ENCODE measurements around the gene ASB8. TPM values are rescaled to one million over a fixed set of nuclear protein-coding genes. Genes with fewer than 3 reads are reported as not detected.

The ASB8 gene
- total RNA-seq, 4 donors from 2014 or later: 32.1 to 40.9 (median 36.2) TPM

DNA sequence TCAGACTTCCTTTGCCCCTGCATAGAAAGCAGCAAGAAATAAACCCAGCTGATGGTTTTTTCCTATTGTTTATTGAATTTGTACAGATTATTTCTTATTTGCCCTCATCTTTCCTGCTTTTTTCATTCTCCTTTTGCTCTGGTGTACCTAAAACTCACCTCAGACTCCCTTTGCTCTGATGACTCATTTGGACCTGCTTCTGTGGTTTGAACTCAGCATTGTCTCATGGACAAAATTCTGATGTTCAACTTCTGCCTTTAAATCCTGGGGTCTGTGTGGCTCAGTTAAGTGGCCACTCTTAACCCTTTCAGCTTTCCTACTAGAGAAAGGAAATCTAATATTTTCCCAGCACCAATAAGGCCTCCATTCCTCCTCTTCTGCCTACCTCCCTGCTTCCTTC lies 47.9 kb downstream of the ASB8 start:
- TF ChIP-seq POLR2A (IDR thresholded peaks at IDR 0.05; ENCODE audit: low read depth) (no peak), EP300 (IDR thresholded peaks at IDR 0.05) (no peak), POLR2AphosphoS5 (IDR thresholded peaks at IDR 0.05) (no peak)
- TF ChIP-seq, protein P1, sequence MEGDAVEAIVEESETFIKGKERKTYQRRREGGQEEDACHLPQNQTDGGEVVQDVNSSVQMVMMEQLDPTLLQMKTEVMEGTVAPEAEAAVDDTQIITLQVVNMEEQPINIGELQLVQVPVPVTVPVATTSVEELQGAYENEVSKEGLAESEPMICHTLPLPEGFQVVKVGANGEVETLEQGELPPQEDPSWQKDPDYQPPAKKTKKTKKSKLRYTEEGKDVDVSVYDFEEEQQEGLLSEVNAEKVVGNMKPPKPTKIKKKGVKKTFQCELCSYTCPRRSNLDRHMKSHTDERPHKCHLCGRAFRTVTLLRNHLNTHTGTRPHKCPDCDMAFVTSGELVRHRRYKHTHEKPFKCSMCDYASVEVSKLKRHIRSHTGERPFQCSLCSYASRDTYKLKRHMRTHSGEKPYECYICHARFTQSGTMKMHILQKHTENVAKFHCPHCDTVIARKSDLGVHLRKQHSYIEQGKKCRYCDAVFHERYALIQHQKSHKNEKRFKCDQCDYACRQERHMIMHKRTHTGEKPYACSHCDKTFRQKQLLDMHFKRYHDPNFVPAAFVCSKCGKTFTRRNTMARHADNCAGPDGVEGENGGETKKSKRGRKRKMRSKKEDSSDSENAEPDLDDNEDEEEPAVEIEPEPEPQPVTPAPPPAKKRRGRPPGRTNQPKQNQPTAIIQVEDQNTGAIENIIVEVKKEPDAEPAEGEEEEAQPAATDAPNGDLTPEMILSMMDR (IDR thresholded peaks at IDR 0.05): no peak
- H3K4me3 ChIP-seq: no peak overlapping the region
- H3K27me3 ChIP-seq: no peaks in the 10 kb centered on the region
- no peaks in the 10 kb centered on the region for H3K36me3 ChIP-seq
- no peak for DNase-seq (ENCODE audit: extremely low spot score)
- H3K4me1 ChIP-seq: peaks cover 15 to 17% (median 16%) of the 10 kb centered on the region in 4 donors
- H3K27ac ChIP-seq (replicated peaks in 1 of 4): no peak overlapping the region
- no peaks in the 10 kb centered on the region for H3K9me3 ChIP-seq
- intact Hi-C loops (cut with DNase I): loop anchor here (5.0 kb wide), 1 partner anchor 48 kb away; the partner anchor contains the start of gene ASB8

DNA sequence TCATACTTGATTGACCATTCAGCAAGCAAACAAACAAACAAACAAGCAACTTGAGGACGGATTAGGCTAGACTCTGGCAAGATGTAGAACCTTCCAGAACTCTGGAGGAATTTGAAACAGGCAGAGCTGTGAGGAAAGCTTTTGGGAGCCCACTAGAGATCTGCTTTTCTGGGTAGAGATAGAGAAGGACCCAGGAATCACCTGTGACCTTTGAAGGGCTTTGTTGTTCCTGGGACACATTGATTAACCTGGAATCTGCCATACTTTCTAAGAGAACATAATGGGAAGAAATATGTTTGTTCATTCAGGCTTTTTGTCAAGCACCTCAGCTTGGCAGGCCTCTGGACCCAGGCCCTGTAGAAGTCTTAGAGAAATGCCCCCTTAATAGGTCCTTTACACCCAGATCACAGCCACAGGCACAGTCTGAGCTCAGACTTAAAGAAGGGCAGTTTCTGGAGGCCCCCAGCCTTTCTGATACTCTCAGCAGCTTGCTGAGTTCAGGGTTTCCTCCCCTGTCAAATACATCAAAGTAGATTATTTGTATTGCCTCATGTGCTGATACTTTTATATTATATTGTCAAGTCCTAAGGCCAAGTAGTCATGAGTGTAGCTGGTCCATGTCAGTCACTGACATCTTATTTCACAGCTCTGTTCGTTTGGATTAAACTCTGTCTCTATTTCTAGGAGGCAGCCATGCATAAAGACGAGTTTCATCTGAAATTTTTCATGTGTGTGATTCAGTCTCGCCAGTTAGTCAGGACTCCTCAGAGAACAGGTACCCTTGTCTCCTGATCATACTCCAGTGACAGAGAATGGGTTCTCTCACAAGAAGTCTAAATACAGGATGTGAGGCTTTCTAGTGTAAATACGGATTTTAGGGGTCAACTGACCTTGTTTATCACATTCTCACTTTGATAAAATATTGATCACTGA lies 50.4 kb downstream of the ASB8 start:
- peaks cover 18 to 29% (median 22%) of the 10 kb centered on the region in 4 donors for H3K4me1 ChIP-seq
- H3K36me3 ChIP-seq: no peaks in the 10 kb centered on the region
- DNase-seq (ENCODE audit: extremely low spot score): no peak
- no peaks in the 10 kb centered on the region for H3K27me3 ChIP-seq
- H3K4me3 ChIP-seq: peak overlapping the region; percentile 68 to 96 (median 86)
- H3K27ac ChIP-seq (replicated peaks in 1 of 4): peak overlapping the region; percentile 86 to 92 (median 92)
- no peaks in the 10 kb centered on the region for H3K9me3 ChIP-seq
- WGBS: 65% methylated on average over 5 of the region's 5 CpGs
- TF ChIP-seq POLR2AphosphoS5 (IDR thresholded peaks at IDR 0.05) (no peak), EP300 (IDR thresholded peaks at IDR 0.05) (no peak)
- TF ChIP-seq, protein P1 (IDR thresholded peaks at IDR 0.05): no peak
- intact Hi-C loops (cut with DNase I): loop anchor here (1.0 to 5.0 kb wide), 2 partner anchors 12 to 50 kb away; partner anchors contain the start of genes ASB8 and PFKM

DNA sequence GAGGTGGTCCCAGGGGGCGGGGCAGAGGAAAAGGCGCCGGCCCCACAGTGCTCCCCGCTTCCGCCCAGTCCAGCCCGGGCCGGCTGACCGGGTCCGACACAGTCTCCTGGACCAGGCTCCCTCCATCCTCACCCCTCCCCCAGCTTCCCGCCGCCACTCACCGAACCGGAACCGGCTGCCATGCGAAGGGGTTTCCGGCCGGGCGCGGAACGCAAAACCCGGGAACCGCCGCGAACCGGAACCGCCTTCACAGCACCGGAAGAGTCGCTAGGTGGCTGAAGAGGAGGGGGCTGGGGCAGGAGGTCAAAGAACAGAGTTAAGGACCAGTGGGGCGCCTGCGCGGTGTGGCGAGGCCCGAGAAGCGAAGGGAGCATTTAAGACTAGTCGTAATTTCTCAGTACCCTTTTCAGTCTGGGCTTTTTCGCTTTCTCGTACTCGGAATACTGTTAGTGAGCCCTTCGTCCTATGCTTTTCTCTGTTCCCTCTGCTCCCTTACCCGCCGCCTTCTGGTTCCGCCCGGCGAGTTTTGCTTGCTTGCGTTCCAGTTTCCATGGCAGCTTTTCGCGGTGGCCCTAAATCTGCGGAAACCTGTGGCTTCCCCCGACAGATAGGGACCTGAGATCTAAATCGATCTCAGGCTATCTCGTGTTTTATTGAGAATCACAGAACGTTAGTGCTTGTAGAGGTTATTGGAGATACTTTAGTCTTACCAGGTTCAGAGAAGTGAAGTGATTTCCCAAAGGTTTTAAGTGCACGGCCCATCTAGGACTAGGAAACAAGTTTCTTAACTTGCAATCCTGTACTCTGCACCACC lies 51.2 kb downstream of the ASB8 start, which contains the start of gene SENP1:
Gene SENP1 (minus strand): TSS at position 213 of the 814 bp plus-strand sequence. CDS start 4,607 bp downstream, outside the sequence.
- Histone ChIP-seq H3K27ac (replicated peaks in 1 of 4) (peak within 1 kb of the TSS; percentile 86 to 92 (median 92)), H3K9me3 (no peaks in the 10 kb centered on the region)
- intact Hi-C loops (cut with DNase I): loop anchor here (1.0 to 5.0 kb wide), 2 partner anchors 13 to 51 kb away; partner anchors contain the start of genes ASB8 and PFKM

DNA sequence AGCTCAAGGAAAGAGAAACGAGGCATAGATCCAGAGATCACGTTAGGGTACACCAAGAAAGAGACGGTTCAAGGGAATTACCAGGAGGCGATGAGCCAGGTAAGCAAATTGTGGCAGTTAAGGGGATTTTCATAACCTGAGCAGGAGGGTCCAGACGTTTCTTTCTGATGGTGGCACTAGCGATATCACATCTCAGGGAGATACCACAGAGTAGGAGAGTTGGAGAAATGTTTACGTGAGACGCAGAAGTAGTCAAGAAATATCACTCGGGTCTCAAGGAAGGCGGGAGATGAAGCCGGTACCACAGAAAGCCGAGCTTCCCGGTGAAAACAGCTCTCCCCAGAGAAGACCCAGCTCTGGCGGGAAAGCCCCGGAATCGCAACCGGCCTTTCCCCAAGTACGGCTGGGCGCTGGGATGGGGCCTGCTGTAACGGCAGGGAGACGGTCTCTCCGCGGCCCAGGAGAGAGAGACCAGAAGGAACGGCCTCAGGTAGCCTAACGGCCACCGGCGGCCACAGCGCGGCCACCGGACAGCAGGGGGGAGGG lies 51.9 kb downstream of the ASB8 start:
- Histone ChIP-seq H3K4me1 (peaks cover 18 to 29% (median 22%) of the 10 kb centered on the region in 4 donors), H3K9me3 (no peaks in the 10 kb centered on the region), H3K27ac (replicated peaks in 1 of 4) (peak overlapping the region; percentile 86 to 92 (median 92)), H3K36me3 (peaks cover 0 to 8% (median 0%) of the 10 kb centered on the region in 4 donors), H3K4me3 (peak overlapping the region; percentile 68 to 96 (median 86)), H3K27me3 (no peaks in the 10 kb centered on the region)
- TF ChIP-seq, protein P1 (IDR thresholded peaks at IDR 0.05): no peak
- TF ChIP-seq EP300 (IDR thresholded peaks at IDR 0.05) (no peak), POLR2AphosphoS5 (IDR thresholded peaks at IDR 0.05) (no peak), POLR2A (IDR thresholded peaks at IDR 0.05; ENCODE audit: low read depth) (no peak)
- intact Hi-C loops (cut with DNase I): loop anchor here (5.0 kb wide), 1 partner anchor 52 kb away; the partner anchor contains the start of gene ASB8
- DNase-seq (ENCODE audit: extremely low spot score): no peak
- under 1% methylated on average over 23 of the region's 30 CpGs for WGBS

More for the DNA sequence above, 51.2 kb downstream of the ASB8 start, which contains the start of gene SENP1:
- H3K4me3 ChIP-seq: peak within 1 kb of the TSS; percentile 68 to 96 (median 86)
- H3K4me1 ChIP-seq: peaks cover 18 to 29% (median 22%) of the 10 kb centered on the region in 4 donors
- peaks cover 0 to 3% (median 0%) of the 10 kb centered on the region in 4 donors for H3K36me3 ChIP-seq
- DNase-seq (ENCODE audit: extremely low spot score): peak; percentile 97
- no peaks in the 10 kb centered on the region for H3K27me3 ChIP-seq
- TF ChIP-seq POLR2A (IDR thresholded peaks at IDR 0.05; ENCODE audit: low read depth) (peak; percentile 9), POLR2AphosphoS5 (IDR thresholded peaks at IDR 0.05) (peak; percentile 66 to 76), EP300 (IDR thresholded peaks at IDR 0.05) (no peak)
- TF ChIP-seq, protein P1 (IDR thresholded peaks at IDR 0.05): peak; percentile 26 to 39 (median 30)
- 0% methylated on average over 37 of the region's 53 CpGs for WGBS

Data from esophagus muscularis mucosa (tissue), 4 donors.